ENCODE measurements around the gene BOLA2B.
"Not testable (repeated sequence)": the region's sequence is repeated elsewhere in the genome, so short reads cannot be mapped to it uniquely, and the experiment has no call there.

The BOLA2B gene

DNA sequence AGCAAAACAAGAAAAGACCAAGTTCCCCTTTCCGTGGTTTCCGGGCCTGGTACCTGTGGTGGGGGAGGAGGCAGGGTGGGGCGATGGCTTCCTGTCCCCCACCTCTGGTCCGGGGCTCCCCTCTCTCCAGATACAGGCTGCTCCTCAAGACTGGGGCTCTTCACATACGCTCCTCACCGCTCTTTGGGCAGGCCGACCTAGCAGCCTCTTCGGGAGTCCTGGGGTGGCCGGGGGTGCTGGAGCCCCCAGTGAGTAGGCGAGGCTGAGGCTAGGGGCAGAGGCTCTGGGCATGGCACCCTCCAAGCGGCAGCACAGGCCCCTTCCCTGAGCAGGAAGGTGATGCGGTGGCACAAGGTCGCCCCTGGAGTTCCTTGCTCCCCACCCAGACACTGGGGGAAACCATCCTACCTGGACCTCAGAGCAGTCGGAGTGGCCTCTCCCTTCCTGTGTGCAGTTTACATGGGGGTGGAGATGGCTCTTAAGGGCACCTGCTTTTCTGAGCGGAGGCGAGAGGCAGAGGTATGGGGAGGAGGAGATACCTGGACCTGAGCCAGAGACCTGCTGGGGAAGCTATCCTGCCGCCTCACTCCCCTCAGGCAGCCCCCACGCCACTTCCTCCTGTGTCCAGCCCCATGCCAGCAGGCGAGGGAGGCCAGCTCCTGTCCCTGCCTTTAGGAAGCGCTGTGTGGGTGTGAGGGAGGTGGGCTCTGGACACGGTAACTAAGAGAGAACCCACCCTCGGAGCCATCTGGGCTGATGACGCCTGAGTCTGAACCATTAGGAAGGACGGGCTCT lies 9.2 kb downstream of the BOLA2B start:
- DNase-seq: peak in 5 of 14 donors; percentile 6 to 33 (median 23)

DNA sequence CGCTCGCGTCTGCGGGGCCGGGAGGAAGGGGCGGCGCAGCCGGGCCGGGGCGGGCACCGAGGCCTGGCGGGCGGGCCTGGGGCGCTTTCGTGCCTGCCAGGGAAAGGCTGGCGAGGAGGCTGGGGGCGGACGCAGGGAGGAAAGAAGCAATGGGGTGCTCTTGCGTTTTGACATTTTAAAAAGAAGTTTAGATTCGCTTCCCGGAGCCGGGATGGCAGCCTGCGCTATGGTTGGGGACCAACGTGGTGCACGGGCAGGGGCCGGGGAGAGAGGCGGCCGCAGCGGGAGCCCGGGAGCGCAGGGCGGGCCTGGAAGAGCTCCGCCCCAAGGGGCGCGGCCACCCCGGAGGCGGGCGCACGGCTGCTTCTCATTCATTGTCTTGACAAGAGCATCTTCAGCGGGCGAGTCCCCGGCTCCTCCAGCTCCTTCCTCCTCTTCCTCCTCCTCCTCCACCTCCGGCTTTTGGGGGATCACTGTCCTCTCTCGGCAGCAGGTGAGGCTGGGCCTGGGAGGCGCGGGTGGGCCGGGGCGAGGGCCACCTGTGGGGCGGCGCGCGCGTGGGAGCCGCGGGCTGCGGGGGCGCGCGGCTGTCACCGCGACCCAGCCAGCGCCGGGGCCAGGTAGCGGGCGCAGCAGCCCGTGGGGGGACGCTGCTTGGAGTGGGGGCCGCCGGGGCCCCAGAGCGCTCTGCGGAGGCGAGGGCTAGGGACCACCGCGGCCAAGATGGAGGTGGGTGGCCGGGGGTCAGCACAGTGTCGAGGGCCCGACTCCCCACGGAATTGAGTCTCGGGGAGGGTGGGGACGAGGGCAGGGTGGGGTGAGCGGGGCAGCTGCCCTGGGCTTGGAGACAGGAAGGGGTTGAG lies 10.0 kb downstream of the BOLA2B start, which contains the start of gene CORO1A:
TSS of gene CORO1A (plus strand) at position 370 of the 863 bp plus-strand sequence. CDS start 1,608 bp downstream, outside the sequence.
- peak in 12 of 14 donors; percentile 17 to 81 (median 60) for DNase-seq

DNA sequence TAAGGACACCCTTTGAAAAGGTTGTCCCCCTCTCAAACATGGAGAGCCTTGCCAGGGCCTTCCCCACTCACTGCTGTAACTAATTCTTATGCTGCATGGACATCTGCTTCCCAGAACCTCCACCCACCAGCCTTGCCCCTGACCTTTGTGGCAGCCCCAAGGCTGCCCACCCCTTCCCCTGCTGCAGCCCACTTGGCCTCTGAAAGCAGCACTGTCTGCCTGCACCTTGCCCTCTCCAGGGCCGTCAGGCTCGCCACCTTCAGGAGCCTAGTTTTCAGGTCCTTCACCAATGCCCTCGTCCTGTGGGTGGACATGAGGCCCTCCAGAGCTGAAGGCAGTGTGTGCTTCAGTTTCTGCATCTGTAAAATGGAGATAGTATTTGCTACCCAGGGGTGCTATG lies 12.7 kb downstream of the BOLA2B start:
- DNase-seq: no peak

DNA sequence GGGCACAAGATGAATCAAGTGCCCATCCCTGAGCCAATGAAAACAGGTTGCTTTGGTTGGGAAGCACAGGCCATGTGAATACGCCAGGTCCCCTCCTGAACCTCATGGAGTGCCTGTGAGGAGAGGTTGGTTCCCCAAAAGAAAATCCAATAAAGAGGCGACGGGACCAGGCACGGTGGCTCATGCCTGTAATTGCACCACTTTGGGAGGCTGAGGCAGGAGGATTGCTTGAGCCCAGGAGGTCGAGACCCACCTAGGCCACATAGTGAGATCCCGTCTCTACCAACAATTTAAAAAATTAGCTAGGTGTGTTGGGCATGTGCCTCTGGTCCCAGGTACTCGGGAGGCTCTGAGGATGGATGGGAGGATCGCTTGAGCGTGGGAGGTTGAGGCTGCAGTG lies 13.5 kb downstream of the BOLA2B start:
- no peak for DNase-seq

DNA sequence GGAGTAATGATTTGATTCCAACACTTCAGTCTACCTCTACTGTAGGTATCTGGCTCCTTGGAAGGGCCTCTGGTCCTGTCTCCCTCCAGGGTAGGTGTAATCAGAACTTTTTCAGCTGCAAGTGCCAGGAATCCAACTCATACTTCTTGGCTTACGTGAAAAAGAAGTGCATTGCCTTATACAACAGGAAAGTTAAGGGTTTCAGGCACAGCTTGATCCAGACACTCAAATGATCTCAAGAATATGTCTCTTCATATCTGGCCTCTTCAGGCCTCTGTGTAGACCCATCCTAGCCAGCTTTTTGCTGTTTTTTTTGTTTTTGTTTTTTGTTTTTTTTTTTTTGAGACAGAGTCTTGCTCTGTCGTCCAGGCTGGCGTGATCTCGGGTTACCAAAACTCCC lies 14.3 kb downstream of the BOLA2B start:
- DNase-seq: no peak

DNA sequence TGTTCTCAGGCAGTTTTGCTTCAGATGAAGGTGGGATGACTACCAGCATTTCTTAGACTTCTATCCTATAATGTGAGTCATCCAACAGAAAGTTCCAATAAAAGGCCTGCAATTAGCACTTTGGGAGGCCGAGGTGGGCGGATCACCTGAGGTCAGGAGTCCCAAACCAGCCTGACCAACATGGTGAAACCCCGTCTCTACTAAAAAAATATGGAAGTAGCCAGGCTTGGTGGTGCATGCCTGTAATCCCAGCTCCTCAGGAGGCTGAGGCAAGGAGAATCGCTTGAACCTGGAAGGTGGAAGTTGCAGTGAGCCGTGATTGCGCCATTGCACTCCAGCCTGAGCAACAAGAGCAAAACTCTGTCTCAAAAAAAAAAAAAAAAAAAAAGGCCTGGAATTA lies 16.6 kb downstream of the BOLA2B start:
- DNase-seq: not testable (repeated sequence)

DNA sequence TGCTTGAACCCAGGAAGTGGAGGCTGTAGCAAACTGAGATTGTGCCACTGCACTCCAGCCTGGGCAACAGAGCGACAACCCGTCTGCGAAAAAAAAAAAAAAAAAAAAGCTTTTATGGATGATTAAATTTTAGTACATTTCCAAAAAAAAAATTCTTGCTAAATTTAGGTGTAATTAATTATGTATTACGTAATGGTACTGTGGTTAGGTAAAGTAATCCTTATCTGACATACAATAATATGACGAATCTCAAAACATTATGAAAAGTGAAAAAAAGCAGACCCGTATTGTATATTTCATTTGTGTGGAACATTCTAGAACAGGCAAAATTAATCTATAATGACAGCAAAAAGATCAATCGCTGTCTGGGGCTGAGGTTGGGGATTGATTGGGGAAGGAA lies 20.4 kb downstream of the BOLA2B start:
- DNase-seq: no peak

DNA sequence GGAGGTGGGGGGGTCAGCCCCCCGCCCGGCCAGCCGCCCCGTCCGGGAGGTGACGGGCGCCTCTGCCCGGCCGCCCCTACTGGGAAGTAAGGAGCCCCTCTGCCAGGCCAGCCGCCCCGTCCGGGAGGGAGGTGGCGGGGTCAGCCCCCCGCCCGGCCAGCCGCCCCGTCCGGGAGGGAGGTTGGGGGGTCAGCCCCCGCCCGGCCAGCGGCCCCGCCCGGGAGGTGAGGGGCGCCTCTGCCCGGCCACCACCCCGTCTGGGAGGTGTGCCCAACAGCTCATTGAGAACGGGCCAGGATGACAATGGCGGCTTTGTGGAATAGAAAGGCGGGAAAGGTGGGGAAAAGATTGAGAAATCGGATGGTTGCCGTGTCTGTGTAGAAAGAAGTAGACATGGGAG lies 23.3 kb downstream of the BOLA2B start:
- not testable (repeated sequence) for DNase-seq

DNA sequence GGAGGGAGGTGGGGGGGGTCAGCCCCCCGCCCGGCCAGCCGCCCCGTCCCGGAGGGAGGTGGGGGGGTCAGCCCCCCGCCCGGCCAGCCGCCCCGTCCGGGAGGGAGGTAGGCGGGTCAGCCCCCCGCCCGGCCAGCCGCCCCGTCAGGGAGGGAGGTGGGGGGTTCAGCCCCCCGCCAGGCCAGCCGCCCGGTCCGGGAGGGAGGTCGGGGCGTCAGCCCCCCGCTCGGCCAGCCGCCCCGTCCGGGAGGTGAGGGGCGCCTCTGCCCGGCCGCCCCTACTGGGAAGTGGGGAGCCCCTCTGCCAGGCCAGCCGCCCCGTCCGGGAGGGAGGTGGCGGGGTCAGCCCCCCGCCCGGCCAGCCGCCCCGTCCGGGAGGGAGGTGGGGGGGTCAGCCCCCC lies 24.1 kb downstream of the BOLA2B start:
- not testable (repeated sequence) for DNase-seq

DNA sequence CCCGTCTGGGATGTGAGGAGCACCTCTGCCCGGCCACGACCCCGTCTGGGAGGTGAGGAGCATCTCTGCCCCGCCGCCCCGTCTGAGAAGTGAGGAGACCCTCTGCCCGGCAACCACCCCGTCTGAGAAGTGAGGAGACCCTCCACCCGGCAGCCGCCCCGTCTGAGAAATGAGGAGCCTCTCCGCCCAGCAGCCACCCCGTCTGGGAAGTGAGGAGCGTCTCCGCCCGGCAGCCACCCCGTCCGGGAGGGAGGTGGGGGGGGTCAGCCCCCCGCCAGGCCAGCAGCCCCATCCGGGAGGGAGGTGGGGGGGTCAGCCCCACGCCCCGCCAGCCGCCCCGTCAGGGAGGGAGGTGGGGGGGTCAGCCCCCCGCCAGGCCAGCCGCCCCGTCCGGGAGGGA lies 24.7 kb downstream of the BOLA2B start:
- DNase-seq: not testable (repeated sequence)

DNA sequence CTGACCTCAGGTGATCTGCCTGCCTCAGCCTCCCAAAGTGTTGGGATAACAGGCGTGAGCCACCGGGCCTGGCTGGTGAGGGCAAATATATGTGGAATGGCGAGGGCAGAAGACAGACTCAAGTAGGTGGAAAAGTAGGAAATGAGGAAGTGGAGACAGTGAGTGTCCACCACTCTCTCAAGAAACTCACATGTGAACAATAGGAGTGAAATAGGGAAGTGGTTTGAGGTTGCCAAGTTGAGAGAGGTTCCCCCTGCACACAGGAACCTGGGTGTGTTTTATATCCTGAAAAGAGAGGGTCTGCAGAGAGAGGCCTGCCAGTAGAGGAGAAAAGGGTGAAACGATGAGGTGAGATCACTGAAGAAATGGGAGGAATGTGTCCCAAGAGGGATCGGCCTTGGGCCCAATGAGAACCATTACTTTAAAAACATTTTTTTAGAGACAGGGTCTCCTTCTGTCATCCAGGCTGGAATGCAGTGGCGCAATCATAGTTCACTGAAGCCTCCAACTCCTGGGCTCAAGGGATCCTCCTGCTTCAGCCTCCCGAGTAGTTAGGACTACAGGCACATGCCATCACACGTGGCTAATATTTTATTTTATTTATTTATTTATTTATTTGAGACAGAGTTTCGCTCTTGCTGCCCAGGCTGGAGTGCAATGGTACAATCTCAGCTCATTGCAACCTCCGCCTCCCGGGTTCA lies 27.1 kb downstream of the BOLA2B start:
- DNase-seq: peak in 2 of 14 donors; percentile 7 to 23

DNA sequence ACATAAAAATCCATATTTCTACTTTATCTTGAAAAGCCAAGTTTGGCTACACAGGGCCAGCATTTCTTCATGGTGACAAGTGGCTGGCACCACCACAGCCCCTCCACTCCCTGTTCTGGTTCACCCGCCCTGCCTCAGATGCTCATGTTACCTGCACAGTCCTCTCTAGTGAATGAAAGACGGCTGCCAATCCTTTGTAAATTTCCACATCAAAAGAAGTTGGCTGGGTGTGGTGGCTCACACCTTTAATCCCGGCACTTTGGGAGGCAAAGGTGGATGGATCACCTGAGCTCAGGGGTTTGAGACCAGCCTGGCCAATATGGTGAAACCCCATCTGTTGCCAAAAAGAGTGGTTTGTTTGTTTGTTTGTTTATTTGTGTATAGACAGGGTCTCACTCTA lies 29.9 kb downstream of the BOLA2B start:
- DNase-seq: no peak

DNA sequence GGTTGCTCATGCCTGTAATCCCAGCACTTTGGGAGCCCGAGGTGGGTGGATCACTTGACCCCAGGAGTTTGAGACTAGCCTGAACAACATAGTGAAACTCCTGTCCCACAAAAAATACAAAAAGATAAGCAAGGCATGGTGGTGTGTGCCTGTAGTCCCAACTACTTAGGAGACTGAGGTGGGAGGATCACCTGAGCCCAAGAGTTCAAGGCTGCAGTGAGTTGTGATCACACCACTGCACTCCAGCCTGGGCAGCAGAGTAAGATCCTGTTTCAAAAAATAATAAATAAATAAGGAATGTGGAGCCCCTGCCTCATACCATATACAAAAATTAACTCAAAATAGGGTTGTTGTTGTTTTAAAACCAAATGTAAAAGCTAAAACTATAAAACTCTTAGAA lies 36.3 kb downstream of the BOLA2B start:
- no peak for DNase-seq

DNA sequence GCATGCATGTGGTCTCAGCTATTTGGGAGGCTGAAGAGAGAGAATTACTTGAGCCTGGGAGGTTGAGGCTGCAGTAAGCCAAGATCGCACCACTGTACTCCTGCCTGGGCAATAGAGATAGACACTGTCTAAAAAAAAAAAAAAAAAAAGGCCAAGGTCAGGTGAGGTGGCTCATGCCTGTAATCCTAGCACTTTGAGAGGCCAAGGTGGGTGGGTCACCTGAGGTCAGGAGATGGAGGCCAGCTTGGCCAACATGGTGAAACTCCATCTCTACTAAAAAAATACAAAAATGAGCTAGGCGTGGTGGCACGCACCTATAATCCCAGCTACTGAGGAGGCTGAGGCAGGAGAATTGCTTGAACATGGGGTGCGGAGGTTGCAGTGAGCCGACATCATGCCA lies 38.3 kb downstream of the BOLA2B start:
- DNase-seq: no peak

DNA sequence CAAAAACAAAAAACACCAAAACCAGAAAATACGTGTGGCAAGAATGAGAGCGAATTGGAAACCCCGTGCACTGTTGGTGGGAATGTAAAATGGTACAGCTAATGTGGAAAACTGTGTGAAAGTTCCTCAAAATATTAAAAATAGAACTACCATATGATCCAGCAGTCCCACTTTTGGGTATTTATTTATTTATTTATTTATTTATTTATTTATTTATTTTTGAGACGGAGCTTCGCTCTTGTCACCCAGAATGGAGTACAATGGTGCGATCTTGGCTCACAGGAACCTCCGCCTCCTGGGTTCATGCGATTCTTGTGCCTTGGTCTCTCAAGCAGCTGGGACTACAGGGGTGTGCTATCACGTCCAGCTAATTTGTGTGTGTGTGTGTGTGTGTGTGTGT lies 40.9 kb downstream of the BOLA2B start:
- DNase-seq: no peak

DNA sequence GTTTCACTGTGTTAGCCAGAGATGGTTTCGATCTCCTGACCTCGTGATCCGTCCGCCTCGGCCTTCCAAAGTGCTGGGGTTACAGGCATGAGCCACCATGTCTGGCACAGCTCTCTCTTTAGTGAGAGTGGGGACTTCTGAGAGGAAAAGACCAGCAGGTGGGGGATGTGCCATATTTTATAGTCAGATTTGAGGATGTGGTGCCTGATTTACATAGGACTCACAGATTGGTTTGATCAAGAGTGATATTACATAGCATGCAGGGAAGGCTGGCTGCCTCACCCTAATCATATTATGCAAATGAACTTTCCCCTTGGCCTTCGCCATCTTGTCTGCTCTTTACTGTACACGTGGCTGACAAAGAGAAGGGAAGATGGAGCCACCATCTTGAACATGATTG lies 42.4 kb downstream of the BOLA2B start:
- DNase-seq: no peak

DNA sequence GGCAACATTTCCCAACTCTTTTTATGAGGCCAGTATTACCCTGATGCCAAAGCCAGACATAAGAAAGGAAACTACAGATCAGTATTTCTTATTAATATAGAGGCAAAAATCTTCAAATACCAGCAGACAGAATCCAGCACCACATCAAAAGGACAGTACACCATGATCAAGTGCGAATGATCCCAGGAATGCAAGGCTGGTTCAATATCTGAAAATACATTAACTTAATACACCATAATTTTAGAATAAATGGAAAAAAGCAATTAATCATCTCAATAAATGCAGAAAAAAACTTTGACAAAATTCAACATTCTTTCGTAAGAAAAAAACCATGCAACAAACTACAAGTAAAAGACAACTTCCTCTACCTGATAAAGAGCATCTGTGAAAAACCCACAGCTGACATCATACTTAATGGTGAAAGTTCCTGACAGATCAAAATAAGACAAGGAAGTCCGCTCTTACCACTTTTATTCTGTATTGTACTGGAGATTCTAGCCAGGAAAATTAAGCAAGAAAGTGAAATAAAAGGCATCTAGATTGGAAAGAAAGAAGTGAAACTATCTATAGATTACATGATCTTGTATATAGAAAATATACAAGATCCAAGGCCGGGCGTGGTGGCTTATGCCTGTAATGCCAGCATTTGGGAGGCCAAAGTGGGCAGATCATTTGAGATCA lies 44.1 kb downstream of the BOLA2B start:
- DNase-seq: no peak

DNA sequence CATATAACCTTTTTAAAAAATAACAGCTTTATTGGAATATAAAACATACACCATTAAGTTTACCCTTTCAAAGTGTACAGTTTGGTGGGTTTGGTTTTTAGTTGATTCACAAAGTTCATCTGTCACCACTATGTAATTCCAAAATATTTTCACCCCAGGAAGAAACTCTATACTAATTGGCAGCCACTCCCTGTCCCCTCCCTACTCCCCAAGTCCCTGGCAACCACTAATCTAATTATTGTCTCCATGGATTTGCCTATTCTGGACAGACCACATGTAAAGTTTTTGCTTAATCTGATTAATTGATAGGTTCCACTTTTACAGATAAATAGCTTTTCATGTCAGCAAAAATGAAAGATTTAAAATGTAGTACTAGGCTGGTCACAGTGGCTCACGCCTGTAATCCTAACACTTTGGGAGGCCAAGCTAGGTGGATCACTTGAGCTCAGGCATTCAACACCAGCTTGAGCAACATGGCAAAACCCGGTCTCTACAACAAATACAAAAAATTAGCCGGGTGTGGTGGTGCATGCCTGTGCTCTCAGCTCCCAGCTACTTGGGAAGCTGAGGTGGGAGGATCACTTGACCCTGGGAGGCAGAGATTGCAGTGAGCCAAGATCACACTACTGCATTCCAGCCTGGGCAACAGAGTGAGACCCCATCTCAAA lies 45.5 kb downstream of the BOLA2B start:
- DNase-seq: no peak

DNA sequence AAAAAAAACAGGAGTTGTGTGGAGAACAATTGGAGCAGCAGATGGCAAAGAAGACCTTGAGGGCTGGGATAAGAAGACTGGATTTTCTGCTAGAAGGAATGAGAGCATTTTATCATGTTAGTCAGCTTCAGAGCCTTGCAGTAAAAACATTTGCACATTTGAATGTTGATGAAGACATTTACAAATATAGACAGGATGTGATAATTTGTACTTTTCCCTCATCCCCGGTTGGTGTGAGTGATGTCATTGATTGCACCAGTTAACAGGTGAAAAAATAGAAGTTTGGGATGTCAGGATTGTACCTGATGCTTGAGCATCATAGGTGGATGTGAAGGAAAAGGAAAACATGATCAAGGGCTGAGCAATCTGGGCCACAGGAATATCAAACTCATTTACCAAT lies 47.8 kb downstream of the BOLA2B start:
- no peak for DNase-seq

DNA sequence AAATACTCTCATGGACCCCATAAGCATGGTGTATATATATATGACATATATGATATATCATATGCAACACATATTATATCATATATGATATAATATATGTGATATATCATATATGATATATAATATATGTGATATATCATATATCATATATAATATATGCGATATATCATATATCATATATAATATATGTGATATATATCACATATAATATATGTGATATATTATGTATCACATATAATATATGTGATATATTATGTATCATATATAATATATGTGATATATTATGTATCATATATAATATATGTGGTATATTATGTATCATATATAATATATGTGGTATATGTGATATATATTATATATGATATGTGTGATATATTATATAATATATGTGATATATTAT lies 48.5 kb downstream of the BOLA2B start:
- DNase-seq: no peak

DNA sequence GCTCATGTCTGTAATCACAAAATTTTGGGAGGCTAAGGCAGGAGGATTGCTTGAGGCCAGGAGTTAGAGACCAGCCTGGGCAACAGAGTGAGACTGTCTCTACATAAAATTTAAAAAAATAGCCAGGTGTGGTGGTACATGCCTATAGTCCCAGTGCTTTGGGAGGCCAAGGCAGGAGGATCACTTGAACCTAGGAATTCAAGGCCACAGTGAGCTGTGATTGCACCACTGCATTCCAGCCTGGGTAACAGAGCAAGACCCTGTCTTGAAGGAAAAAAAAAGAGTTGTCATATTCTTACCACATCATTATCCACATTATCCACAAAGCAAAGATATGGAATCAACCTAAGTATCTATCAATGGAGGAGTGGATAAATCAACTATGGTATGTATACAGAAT lies 49.4 kb downstream of the BOLA2B start:
- DNase-seq: no peak

DNA sequence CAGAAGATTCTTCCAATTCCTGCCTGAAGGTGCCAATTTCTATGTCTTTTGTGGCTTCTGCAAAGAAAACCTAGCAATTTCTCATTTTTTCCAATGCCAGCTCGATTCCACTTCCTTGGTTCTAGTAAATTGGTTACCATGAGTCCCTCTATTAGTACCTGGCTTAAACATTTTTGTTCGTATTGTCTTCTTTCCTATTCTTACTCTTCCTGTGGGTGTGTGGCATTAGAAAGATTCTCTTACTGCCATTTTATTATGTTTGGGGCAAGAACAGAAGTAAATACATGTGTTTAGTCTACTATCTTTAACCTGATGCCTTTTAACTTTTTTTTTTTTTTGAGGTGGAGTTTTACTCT lies 50.1 kb downstream of the BOLA2B start:
- no peak for DNase-seq
